HG02610 (cell line): ENCODE measurements around the gene AFAP1L1.
A peak's percentile ranks its signal among the peaks of the same experiment; 100 is the strongest.

Source experiments
- ATAC-seq: cut with Tn5 transposase; IDR thresholded peaks from one replicate; pipeline ENCODE4 v1.9.1; 2021; ENCODE audit warnings: mild to moderate bottlenecking, moderate library complexity; ENCODE audit not compliant: unreplicated experiment

AFAP1L1 gene

DNA sequence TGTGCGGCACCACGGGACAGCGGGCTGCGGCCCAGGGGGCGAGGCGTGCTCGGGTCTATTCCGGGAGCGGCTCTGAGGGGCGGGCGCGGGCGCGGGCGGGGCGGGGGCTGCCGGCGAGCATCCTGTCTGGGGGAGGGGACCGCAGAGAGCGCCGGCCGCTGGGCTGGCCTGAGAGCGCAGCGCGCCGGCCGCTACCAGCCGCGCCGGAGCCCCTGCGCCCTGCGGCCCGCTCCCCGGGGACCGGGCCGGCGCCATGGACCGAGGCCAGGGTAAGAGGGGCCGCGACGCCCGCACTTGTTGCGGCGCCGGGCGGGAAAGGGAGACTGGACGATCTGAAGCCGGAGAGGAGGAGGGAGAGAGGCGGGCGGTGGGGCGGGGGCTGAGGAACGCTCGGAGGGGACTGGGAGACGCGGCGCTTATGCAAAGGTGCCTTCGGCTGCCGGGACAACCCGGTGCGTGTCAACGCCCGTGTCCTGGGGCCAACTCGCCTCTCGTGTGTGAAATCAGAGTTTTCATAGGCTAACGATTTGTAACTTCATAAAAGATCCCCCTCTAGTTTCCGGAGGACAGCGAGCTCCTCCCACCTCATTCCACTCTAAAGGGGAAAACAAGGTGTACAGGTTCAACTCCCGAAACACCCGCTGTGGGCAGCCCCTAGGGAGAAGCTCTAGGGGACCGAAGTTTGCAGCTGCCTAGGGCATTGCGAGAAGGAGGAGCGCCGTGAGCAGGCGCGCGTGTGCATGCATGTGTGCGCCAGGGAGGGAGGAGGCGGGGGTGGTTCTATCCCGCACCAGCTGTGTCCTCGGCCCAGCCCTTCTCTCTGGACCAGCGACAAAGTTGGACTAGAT, at the start of gene AFAP1L1:
TSS of gene AFAP1L1 (plus strand) at position 144 of the 848 bp plus-strand sequence. CDS start at position 254, 110 bp downstream.
- ATAC-seq: no peak

DNA sequence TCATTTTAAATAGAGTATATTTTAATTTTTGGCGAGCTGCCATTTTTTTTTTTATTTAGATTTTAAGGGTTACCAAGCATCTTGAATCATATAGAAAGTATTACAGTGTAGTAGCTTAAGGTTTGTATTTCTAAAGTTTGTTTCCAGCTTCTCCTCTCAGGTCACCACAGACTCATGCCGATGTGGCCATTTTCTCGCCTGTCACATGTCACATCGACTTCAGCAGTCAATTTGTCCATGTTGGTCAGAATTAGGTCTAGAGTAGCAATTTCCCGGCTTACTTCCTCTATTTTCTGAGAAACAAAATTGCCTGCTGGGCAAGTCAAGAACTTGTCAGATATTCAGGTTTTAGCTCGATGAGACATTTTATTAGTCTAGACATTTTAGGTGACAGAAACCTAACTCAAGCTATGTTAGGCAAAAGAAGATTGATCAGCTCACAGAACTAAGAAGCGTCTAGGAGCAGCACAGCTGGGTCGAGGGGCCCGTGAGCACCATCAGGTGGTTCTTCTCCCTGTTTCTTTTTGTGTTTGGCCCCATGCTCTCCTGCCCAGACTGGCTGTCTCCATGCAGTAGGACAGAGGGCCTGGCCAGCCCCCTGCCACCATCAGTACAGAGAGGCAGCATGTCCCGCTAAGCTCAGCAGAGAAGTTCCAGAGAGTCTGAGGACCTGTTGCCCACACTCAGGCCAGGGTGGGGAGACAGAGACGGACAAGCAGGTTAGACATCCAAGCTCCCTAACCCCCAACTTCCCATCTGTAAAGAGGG, 48.4 kb upstream of the AFAP1L1 start:
- no peak for ATAC-seq

DNA sequence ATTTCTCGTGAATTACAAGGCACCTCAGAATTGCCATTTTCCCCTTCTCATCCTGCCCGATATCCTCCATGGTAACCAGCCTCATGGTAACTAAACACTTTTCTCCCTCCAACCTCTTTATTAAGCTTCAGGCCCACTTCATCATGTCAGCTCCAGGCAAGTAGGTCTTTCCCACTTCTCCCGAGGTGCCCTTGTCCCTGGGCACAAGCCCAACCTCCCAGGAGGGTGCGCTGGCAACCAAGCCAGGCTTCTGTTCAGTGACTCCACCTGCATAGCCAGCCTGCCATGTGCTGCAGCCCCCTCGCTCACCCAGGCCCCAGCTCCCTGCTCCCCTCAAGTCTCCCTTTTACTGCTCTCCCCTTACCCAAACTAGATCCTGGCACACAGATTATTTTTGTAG, 47.4 kb upstream of the AFAP1L1 start:
- no peak for ATAC-seq

DNA sequence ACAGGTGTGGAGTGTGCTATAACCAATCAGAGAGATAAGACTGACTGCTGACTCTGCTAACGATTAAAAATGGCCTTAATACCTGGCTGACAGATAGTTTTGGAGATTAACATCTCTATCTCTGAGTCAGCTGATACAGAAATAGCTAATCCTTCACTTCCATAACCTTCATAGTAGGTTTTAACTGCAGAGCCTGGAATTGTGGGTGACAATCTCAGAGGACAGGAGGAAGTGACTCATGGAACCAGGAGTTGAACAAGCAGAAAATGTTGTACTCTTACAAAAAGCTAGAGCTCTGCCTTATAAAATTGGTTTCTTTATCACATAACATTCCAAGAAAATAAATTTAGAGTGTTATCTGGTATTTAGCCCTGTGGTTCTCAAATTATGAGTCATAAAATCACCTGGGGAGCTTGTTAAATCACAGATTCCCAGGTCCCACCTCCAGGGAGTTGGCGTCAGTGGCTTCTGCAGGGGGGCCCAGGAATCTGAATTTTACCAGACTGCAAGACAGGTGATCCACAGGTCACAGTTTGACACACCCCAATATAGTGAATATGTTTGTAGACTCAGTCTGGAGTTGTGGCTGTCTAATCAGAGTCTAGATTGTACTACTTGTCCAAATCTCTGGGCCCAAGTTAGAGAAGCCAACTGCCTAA, 44.4 kb upstream of the AFAP1L1 start:
- no peak for ATAC-seq

DNA sequence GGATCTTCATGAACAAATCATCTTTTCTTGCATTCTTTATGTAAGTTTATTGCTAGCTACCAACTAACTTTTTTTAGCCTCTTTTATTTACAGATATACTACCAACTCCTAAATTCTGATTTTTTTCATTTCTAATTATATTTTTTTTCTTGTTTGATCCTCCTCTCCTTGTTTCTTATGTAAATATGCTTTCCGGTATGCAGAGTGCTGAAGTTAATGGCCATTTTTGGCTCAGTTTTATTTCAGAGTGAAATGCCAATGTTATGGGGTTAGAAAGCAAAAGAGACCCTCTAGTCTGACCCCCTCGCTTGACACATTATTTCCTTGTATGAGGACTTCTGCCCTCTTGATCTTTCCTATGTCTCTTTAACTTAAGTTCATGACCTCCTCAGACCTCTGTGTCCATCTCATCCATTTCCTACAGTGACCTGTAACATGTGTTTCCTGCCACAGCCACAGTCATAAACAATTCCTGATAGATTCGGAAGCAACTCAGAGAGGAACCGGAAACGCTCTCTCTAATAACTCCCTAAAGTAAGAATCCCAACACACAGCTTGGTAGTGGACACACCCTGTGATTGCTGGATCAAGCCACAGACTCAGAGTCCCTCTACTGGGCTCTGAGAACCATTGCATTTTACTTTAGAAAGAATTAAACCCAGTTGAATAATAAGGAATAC, 42.9 kb upstream of the AFAP1L1 start:
- no peak for ATAC-seq

DNA sequence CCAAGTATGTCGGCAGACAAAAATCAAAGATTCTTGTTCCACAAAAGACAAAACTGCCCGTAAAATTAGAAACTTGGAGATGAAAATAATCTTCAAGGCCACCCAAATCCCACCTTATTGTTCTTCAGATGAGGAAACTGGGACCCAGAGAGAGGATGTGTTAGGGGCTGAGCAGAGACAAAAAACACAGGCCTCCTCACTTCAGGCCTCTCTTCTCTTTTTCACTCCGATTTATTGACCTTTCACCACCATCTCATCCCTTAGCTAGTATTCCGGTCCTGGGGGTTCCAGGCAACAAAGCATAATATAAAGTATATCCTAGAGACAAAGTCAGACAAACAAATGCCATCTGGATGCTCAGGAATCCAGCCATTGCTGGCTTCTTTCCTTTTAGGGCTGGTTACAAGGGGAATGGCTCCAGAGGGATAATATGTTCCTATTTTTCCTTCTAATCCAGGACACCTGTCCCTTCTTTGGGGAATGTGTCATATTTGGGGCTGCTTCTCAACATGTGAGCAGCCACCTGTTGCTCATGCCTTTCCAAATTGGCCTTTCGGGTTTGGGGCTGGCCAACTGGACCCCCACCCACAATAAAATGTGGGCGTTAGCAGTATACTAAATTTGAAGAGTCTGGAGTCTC, 42.2 kb upstream of the AFAP1L1 start:
- ATAC-seq: no peak

DNA sequence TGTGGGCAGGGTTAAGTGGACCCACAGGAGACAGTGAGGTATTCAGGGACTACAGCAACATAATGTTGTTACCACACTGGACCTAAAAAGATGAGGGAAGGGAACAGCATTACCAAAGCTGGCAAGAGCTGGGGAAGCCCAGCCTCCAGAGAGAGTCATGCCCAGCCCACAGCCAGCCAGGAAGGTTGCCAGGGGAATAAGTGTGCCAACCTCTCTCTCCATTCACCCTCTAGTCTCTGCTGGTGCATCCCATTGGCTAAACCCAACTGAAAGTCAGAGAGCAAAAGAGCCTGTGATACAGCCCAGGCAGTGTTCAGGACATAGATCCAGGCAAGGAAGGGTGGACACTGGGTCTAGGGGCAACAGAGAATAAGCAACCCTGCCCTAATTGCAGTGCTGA, 35.8 kb upstream of the AFAP1L1 start:
- ATAC-seq: no peak

DNA sequence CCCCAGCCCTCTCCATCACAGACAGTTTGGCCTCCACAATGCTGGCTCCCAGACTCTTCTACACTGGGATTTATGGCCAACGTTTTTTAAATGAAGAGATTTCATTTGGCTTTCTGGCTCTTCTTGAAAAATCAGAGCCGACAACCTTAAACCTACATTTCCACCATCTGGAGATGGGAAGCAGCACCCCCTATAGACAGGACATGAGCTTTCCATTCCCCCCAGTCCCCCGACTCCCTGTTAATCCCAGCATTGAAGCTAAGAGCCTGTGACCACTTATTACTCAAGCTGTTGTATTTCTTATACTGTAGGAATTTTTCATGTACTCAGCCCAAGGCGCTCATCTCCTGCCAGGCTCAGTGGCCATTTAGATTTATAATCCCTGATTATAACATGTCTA, 34.0 kb upstream of the AFAP1L1 start:
- no peak for ATAC-seq

DNA sequence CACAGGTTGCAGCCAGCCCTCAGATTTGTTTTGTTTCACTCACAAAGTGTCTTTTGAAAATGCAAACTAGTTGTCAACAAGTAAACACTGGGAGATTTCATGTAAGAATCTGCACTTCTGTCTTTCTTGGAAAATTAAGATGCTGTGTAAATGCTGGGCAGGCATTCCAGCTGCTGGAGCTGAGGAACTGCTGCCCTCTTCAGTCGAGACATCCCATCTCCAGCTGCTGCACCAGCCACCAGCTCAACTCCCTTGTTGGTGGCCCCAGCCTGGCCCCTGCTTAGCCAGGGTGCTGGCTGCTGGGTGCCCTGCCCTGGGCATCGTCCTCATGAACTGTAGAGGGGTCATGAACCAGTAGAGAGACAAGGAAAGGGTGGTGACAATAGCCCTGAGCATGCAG, 33.1 kb upstream of the AFAP1L1 start:
- no peak for ATAC-seq

DNA sequence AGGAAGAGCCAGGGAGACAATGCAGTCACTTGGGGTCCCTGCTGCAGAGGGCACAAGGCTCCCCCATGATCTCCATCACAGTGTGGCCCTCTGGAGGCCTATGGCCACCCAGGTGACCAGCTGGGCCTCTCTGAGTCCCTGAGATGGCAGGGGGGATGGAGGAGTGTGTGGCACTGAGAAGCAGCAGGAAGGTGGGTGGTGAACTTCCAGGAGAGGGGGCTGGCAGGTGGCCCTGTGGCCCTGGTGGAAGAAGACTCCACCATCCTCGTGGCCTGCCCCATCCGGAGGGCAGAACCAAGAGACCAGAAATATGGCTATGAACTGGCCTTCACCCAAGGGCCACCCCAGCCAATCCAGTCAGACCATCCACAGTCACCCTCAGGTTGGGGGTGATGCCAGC, 31.7 kb upstream of the AFAP1L1 start:
- no peak for ATAC-seq

DNA sequence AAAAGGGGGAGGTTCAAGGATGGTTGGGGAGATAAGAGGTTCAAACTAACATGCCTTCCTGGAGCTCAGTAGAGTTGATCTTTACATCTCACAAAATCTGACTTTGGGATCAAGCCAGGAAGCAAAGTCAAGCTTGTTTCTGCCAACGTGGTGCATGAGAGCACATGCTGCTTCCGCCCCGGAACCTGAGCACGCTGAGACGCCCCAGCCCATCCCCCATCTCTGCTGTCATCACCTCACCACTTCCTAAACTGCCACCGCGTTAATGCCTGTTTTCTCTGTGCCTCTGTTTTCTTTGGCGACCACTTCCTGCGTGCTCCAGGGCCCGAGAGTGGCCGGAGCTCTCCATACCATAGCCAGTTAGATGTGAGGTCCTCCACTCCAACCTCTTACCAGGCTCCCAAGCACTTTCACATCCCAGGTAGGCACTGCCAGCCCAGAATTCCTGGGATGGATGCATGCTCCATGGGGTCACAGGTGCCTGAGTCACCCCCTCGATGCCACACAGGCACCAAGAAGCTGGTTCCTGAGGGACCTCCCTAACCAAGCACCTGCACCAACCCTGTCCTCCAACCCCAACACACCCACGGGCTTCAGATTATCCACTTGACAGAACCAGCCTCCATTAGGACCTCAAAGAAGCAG, 31.2 kb upstream of the AFAP1L1 start:
- peak; percentile 43 for ATAC-seq

DNA sequence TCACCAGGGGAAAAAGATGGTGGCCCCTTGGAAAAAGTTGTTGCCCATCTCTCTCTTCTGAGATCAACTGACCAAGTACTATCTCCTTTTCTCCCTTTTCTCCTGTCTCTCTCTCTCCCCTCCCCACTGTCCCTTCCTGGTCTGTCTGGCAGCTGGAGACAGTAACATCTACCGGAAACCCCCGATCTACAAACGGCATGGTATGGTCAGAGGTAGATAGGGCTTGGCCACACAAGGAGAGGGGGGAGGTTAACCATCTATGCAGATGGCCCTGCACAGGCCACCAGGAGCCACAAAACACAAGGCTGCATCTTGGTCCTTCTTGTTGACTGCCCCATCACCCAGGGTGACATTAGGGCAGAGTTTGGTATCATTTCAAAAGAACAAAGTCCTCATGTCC, 29.3 kb upstream of the AFAP1L1 start:
- no peak for ATAC-seq

DNA sequence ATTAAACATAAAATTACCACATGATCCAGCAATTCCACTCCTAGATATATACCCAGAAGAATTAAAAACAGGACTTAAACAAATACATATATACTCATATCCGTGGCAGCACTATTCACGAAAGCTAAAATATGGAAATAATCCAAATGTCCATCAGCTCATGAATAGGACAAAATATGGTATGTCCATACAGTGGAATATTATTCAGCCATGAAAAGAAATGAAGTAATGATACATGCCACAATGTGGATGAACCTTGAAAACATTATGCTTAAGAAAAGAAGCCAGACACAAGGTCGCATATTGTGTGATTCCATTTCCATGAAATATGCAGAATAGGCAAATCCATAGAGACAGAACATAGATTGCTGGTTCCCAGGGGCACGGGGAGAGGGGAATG, 24.8 kb upstream of the AFAP1L1 start:
- no peak for ATAC-seq

DNA sequence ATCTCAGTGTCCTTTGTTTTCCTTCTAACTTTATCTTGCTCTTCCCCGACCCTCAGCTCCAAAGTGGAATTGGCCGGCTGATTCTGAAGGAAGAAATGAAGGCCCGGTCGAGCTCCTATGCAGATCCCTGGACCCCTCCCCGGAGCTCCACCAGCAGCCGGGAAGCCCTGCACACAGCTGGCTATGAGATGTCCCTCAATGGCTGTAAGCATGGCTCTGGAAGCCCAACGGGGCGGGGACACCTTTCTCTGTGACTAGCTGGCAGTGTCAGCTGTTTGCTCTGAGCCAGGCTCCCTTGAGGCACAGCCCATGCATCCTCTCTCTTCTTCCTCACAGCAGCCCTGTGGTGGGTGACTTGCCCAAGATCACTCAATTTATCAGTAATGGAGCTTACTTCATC, 23.9 kb upstream of the AFAP1L1 start:
- ATAC-seq: no peak

DNA sequence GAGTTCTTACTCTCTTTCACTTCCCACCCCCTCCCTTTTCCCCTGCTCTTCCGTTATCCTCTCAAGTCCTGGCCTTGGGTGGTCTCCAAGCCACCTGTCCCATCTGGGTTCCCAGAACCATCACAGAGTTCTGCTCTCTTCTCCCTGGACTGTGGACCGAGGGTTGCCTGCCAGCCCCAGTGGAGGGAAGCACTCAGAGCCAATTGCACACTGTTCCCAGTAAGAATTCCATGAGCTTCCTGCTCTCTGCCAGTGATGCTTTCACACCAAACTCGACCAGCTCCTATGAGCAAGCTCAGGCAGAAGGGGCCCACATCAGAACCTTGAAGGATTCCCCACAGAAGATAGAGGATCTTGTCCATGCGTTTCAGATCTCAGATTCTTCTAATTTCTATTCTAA, 20.1 kb upstream of the AFAP1L1 start:
- no peak for ATAC-seq

DNA sequence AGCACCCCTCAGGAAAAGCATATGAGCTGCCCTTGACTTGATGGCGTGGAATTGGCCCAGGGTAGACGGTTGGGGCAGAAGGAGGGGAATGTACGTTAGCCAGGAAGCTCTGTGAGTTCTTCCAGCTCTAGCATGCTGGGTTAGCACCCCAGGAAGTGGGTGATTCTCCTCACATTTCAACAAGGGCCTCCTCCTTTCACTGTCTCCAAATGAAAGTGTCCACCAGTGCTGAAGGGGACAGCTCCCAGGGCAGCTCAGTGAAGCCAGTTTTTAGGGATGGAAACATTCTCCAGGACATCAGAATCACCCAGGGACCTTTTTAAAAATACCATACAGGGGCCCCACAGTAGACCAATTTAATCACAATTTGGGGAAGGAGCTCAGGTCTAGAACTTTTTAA, 17.2 kb upstream of the AFAP1L1 start:
- no peak for ATAC-seq

DNA sequence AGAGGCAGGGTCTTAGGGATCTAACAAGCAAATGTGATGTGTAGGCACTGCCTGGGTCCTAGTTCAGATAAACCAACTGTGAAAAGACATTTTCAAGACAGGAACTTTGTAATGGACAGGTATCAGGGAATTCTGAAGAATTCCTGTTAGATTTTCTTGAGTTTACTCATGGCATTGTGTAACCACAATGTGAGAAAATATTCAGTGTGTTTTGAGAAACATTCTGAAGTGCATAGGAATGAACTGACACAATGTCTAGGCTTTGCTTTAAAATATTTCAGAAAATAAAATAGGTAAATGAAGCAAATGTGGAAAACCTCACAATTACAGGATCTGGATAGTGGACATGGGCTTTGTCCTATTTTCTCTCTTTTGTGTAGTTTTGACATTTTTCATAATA, 15.2 kb upstream of the AFAP1L1 start:
- no peak for ATAC-seq

DNA sequence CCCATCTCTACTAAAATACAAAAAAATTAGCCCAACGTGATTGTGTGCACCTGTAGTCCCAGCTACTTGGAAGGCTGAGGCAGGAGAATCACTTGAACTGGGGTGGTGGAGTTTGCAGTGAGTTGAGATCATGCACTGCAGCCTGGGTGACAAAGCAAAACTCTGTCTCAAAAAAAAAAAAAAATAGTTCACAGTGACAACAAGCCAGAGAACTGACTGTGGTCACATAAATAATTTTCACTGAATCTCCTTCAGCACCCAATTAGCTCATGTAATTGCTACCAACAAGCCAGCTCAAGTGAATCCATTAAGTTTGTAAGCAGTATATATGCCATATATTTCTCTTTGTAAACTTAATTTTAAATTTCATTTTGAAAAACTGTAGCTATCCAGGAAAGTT, 14.5 kb upstream of the AFAP1L1 start:
- ATAC-seq: no peak

DNA sequence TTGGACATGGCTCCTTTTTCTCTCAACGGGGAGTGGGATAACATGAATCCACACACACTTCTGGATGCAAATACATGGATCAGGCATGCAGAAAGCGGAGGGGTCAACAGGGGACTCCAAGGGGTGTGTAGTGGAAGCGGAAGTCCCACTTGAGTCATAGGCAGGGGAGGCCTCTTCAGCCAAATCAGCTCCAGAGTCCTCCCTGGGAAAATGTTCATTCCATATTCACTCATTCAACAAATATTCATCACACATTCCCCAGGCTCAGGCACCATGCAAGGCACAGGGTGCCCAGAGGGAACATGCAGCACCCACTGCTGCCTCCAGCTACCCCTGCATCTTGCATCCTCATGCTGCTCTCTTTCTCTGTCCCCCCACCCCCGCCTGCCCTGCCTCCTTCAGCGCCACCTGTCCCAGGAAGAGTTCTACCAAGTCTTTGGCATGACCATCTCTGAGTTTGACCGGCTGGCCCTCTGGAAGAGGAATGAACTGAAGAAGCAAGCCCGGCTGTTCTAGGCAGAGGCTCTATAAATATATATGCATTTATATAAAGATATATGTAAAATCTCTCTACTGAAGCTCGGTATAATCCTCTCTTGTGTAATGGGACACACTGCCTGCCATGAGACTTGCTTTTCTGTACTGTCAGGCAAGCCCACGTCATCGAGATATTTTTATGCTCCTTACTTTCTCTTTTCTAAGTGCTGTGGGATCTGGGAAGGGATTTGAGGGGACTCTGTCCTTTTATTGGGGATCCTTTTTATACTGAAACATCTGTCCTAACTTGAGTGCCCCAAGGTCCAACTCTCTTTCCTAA, 13.6 kb upstream of the AFAP1L1 start:
- ATAC-seq: no peak
